GM18909 (cell line): ENCODE data around the gene SRGAP3.
A peak's percentile ranks its signal among the peaks of the same experiment; 100 is the strongest.

Experiments
- ATAC-seq: cut with Tn5 transposase; IDR thresholded peaks from one replicate; pipeline ENCODE4 v1.9.1; 2021; ENCODE audit warnings: mild to moderate bottlenecking; ENCODE audit not compliant: unreplicated experiment, poor library complexity

Gene SRGAP3

DNA sequence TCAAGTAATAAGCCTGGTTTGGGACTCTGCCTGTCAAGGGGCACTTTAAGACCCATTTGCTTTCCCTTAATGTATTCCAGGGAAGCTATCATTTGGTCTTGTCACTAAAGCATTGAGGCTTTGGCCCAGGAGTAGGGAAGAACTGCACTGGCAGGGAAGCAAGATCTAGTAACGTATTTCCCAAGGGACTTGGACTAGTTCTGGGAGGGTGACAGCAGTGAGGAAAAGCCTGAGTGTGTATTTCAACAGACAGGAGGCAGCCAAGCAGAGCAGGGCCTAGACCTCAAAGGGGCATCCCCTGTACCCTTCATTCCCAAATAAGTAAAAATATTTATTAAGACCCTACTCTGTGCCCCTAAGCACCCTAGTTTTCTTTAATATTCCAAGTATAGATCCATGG is 92.8 kb downstream of the SRGAP3 start:
- ATAC-seq: no peak

DNA sequence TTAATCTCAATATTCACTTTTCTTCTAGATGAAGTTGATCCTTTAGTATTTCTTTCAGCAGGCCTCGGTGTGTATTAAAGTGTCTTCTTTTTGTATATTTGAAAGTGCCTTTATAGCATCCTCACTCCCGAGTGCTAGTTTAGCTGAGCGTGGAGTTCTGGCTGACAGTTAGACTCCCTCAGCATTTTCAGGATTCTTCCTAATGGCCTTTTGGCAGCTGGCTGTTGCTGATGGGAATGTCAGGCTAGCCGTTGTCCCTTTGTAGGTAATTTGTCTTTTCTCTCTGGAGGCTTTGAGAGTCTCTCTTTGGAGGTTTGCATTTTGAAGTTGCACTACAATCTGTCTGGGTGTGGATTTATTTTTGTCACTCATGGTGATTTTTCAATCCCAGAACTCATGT is 94.4 kb downstream of the SRGAP3 start:
- no peak for ATAC-seq

DNA sequence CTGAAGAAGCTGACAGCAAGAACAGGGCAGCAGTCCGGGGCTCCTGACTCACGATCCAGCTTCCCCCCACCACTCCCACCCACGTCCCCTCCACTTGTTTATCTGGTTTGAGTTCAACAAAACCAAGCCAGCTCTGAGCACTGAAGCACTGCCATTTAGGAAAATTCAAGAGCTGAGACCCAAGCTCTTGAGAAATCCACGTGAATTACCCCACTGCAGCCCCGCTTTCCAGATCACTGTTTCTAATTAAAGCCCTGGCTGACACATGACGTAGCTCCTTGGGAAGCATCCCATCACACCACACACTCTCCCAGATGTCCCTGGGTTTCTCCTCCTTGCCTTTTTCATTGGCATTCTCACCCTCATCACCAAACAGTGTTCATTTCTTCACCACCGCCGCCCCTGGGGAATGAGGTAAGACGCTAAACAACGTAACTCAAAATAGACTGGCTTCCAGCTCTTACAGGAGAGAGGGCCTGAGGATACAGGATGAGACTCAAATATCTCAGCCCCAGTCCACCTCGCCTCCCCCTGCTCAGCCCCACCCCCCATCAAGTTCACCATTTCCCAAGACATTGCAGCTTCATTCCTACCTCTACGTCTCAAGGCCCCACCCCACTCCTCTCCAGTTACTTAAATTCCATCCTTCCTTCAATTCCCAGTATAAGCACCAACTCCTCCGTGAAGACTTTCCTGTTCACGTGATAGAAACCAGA is 95.4 kb downstream of the SRGAP3 start:
- ATAC-seq: no peak

DNA sequence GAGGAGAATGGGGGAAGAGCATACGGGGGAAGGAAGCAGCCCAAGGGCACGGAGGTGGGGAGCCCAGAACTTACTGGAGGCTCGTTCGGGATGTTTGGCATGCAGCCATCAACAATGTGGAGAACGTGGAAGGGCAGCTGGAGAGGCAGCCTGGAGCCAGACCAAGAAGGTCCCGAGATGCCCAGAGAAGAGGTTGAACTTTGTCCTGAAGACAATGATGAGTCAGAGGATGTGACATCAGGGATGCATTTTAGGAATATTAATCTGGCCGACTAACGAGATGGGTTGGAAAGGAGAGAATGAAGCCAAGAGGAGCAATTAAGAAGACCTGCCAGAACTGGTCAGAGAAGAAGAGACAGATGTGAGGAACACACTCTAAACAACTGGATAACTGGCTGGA is 98.2 kb downstream of the SRGAP3 start:
- ATAC-seq: no peak

DNA sequence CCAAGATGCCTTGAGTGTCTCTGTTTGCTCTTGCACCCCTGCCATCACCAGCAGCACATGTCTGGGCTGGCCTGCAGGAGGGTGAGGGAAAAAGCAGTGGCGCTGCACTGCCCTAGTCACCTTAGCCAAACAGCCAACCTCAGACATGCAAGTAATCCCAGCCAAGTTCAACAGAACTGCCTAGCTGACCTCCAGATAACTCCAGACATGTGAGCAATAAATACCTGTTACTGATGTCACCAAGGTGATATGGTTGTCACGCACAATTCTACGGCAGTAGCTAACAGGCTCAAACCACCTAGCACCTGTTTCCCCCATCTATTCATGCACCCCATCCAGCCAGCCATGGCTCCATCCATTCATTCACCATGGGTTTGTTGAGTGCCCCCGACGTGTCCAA is 99.9 kb downstream of the SRGAP3 start:
- no peak for ATAC-seq

DNA sequence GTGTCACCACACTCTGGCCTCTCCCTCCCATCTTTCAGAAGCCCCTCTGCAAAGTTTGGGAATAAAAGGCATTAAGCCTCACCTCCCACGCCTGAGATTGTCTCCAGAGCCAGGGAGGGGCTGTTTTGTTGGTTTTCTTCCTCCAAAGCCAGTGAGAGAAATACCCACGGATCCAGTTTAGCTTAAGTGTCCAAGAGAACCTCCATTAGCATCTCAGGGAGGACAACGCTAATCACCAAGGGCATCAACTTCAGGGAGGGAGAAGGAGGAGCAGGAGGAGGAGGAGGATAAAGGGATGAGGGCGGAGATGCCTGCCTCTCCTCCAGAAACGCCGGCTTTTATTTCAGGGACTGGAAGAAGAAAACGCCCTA is 101.6 kb downstream of the SRGAP3 start:
- no peak for ATAC-seq

DNA sequence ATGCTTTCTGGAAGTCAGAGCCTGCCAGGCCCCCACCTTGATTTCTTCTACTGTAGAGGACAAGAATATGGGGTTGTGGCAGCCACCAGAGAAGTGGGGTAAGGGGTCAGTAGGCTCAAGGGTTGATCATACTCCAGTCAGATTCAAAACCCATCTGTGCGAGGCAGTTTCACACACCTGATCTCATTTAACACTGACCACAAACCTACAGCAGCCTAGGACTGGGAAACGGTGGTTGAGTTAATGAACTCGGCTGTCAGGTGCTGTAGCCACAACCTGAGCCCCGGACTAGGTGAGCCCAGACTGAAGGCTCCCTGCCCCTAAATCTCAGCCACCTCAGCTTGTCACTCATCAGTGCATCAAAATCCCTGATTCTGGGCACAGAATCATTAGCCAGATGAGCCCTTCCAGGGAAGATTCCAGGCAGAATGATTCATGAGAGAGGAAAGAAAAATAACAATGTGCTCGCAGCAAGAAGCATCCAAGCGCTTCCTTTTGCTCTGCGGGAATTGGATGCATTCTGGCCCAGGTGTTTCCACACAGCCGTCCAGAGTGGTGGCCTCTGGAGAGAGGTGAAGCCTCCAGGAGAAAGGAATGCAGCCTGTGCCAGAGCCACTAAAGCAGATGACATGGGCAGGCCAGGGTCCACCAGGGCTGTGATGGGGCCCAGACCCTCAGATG is 102.1 kb downstream of the SRGAP3 start:
- peak; percentile 78 for ATAC-seq

DNA sequence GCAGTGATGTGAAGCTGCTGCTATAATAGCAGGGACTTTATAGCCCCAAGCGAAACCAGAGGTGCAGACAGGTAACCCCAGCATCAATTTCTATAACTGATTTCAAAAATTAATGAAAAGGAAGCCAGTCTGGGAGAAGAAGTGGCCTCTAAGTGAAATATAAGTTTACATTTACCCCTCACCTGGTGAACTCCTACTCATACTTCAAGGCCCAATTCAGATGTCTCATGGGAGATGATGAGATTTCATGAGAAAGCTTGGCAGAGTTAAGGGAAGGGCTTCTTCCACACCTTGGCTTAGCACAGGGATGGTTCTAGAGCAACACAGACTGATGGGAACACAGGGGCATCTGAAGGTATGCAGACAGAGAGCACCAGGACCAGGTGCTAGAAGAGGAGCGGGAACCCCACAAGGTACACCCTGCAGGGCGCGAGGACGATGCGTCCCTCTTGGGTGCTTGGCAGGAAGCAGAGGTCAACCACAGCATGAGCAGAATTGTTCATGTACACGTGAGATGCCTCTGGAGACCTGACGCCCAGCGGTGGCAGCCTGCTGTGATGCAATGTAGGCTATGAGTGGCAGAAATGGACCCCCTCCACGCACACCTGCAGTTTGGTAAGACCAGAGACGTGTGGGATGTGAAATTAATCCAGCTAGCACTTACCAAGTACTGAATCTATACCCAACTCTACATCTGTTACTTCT is 102.9 kb downstream of the SRGAP3 start:
- peak; percentile 67 for ATAC-seq

DNA sequence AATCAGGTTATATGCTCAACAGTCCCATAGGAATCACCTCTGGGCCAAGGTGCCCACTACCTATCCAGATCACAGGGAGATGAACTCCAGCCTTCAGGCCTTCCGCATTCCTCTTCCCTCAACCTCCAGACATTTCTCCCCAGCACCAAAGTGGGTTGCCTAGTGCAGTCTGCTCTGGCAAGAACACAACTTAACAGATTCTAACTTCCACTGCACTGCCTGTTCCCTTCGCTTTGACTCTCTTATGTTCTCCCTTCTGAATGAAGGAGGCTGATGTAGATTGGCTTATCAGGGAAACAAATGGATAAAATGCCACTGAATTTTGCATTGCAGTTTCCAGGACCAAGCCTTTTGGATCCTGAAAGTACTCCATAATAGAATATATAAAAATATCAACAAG is 106.3 kb downstream of the SRGAP3 start:
- ATAC-seq: no peak

DNA sequence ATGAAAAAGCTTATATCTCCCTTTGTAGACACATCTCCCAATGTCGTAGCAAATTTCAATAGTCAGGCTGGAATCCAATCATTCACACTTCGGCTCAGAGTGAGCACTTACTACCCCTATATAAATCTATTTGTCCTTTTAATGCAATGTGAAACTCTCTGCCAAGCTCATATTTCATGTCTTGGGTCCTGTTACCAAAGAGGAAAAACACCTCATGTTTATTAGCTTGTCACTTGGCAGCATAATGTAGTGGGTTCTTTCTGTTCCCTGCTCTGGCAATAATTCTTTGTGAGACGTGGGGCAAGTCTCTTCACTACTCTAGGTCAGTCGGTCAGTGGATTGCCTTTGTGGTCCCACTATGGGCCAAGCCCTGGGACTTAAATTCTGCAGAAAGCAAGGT is 107.1 kb downstream of the SRGAP3 start:
- no peak for ATAC-seq

DNA sequence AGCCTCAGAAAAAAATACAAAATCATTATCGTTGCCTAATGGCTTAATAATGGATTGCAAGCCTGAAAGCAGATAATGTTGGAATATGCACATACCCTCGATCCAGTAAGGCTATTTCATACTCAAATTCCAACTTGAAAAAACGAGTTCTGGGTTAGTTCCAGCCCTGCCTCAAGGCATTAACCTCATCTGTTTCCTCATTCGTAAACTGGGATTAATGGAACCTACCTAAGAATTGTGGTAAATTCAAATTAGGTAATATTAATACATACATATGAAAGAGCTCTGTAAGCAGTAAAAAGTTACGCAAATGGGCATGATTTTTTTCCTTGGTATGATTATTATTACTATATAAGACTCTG is 107.5 kb downstream of the SRGAP3 start:
- no peak for ATAC-seq

DNA sequence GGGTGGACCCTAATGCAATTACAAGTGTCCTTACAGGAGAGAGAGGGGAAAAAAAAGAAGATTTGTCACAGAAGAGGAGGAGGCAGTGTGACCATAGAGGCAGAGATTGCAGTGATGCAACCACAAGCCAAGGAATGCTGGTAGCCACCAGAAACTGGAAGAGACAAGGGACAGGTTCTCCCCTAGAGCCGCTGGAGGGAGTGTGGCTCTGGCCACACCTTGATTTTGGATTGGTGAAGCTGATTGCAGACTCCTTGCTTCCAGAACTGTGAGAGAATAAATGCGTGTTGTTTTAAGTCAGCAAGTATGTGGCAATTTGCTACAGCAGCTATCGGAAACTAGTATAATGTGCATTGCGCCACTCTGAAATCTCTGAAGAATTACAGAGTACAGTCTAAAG is 110.1 kb downstream of the SRGAP3 start:
- no peak for ATAC-seq

DNA sequence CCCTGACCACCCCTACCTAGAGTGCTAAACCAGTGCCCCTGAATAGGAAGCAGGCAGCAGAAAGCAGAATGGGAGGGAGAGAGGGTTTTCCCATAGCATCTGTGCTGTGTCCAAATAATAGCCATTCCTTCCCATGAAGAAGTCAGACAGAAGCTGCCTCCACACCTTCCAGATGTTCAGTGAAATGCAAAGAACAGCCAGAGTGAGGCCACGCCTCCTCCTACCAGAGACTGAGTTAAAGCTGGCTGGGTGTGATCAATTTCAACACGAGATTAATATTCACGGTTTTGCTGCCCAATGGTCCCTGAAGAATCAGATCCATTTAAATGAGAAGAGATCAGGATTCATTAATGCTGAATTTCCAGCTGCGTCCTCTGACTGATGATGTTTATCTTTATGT is 111.8 kb downstream of the SRGAP3 start:
- ATAC-seq: no peak

DNA sequence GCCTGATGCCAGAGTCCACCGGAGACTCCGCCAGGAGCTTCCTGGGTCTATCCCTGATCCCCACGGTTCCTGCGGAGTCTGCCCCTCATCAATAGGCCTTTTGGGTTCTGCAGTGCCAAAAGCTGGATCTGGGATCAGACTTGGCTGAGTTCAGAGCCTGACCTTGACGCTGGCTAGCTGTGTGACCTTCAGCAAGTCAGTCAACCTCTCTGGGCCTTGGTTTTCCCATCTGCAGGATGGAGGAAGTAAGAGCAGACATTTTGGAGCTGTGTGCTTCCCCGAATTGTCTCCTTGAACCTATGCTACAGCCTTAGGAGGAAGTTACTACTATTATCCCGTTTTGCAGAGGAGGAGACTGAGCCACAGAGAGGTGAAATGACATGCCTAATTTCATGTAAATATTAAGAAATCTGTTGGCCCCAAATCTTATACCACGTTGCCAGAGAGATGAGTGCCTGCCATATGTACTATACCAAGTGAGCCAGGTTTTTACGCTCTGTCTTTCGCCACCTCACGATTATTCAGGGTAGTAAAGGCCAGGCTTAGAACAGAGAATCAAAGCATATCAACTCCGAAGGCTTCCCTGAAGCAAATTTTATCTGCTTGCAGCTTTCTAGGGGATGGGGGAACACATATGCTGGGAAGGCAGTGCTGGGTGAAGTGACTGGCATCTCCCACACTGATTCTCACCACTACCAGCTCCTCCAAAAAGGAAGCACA is 112.5 kb downstream of the SRGAP3 start:
- no peak for ATAC-seq

DNA sequence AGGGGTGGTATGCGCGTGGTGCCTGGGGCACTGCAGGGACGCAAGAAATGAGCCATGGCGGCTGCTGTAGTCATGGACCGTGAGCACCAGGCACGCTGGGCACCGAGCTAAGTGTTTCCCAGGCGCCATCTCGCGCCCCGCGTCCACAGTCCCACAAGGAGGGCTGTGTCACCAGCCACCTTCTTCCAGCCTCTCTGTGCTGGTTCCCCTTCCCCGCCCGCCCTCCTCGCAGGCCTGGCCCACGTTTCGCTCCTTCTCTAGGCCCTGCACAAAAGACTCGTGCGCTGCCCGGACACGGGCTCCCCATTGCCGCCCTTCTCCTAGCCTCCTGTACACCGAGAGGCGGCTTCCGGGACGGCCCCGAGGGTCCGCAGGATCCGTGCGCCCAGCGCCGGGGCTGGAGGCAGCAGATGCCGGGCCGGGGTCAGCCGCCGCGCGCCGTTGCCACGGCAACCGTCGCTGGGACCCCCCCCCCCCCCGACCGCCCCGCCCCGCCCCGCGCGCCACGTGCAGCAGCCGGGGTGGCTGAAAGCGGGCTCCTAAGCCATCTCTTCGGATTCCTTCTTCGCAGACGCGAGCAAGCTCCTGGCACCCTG is 113.4 kb downstream of the SRGAP3 start:
- ATAC-seq: no peak

DNA sequence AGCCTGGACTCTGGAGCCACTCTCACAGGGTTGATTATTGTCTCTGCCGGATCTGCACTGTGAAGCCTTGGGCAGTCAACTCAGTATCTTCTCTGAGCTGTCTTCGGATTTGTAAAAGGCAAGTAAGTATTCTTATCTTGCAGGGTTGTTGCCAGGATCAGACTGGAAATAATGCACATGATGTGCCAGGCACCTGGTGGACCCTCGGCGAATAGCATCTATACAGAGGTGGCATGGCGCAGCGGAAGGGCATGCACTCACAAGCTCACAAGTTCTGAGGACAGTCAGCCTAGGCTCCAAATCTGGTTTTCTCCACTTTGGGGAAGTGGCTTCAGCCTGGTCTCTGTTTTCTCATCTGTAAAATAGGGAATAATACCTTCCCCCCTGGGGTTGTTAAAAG is 113.9 kb downstream of the SRGAP3 start:
- ATAC-seq: no peak

DNA sequence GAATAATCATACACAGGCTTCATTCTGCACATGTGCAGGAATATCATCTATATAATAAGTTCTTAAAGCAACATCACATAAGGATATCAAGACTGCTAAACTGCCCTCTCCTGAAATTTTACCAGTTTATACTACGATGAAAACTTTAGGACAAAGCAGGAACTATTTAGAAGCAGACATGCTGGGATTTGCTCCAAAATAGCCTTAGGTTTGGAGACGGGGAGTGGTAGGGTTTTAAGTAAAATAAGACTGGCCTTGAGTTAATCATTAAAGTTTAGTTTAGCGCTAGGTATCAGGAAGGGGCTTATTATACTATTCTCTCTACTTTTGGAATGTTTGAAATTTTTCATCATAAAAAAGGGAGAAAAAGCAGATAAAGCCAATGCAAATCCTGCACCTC is 115.8 kb downstream of the SRGAP3 start:
- ATAC-seq: no peak

DNA sequence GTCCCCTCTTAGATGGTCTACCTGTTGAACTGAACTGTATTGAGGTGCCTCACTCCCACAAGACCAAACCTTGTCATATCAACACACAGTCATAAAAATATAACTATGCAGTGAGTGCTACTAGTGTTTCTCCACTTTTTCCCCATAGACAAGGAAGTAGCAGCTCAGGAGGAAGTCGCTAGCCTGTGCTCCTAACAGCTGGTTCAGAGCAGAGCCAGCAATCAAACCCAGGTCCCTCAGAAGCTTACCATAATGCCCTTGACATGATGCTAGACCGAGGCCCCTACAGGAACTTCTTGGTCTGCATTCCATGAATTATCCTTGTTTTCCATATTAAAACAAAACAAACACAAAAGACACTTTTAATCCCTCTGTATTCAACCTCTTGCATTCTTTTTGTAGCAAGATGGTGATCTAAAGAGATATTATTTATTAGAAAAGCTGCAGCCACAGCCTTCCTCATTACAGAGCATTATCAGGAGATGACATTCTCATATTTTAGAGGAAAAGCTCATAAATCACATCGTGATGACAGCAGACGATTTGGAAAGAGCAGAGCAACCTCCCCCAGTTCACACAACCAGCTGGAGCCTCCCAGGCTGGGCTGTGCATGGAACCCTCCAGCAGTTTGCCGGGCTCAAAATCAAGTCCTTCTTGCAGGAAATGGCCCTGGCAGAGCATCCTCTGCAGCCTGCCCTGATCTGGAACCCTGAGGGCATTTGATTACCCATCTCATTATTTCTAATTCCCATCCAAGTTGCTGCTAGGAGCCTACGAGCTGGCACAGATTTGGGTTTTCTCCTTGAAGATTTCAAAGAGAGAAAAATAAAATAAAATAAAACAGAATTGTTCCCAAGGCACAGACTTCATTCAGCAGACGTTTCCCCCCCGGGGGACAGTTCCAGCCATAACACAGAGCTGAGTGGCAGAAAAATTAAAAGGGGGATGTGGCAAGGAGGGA is 118.8 kb downstream of the SRGAP3 start:
- no peak for ATAC-seq

DNA sequence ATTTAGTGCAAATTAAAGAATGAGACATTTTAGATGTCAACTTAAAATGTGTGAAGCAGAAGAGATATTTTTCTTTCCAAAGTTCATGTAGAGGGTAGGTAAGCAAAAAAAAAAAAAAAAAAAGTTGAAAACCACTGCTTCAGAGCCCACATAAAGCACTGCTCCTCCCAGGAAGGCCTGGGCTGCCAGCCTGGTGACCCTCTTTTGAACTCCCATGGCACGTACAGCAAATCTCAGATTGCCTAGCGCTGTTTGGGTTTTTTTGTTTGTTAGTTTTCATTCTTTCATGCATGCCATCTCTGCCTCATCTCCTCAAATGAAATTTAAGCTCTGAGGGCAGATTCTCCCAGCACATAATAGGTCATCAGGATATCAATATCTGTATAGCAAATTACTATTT is 120.1 kb downstream of the SRGAP3 start:
- no peak for ATAC-seq
